ENCODE measurements around the gene NXPH4.

Gene NXPH4

DNA sequence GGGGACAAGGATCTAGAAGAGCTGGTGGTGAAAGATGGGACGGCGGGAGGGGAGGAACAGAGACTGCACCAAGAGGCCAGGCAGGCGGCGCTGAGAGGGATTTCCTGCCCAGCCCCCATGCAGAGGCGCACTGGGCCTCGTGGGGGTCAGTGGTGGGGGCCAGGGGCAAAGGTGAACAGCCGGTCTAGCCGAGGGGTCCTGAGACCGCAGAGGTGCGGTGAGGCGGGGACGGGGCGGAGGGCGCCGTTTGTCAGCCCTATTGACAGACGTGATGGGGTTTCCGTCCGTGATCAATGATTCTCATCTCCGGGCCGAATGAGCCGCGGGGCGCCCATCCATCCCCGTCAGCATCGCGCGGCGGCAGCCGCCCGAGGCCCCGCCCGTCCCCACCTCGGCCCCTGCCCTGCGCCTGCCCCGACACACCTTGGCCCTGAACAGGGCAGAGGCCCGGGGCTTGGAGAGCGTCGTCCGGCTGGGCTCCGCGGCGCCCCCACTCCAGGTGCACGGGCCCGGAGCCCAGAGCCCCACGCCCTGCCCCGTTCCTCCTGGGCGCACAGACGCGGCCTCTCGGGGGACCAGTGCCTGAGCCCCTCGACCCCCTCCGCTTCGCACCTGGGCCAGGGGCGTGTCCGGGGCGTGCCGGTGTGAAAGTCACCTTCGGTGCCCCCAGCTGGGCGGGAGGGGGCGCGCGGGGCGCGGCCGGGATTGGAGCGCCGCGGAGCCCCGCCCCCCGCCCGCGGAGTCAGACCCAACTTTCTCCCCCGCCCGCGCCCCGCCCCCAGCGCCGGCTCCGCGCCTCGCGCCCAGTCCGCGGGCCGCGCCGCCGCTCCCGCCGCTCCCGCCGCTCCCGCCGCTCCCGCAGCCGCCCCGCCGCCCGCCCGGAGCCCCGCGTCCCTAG, at the start of gene NXPH4:
Gene NXPH4, plus strand, starts transcription at position 781 of the 898 bp plus-strand sequence. CDS start 176 bp downstream, outside the sequence.
- Histone ChIP-seq H3K4me1 (ENCODE audit: control insufficient read depth, low read depth, low read length) (peaks cover 27% of the 10 kb centered on the region), H3K9ac (ENCODE audit: low read length) (no peak within 1 kb of the TSS)

GRCh38 chr12:57166971-57167371, 49.6 kb upstream of the NXPH4 start:
- H3K27ac ChIP-seq (ENCODE audit: low read length): no peak overlapping the region
- peaks cover 77% of the 10 kb centered on the region for H3K36me3 ChIP-seq (ENCODE audit: control insufficient read depth, low read depth, low read length)
- H3K4me1 ChIP-seq (ENCODE audit: control insufficient read depth, low read depth, low read length): no peaks in the 10 kb centered on the region
- H3K9ac ChIP-seq (ENCODE audit: low read length): no peak overlapping the region
- H3K4me3 ChIP-seq (ENCODE audit: low read length): no peak overlapping the region
- H3K27me3 ChIP-seq (ENCODE audit: control insufficient read depth, insufficient read depth, low read length): no peaks in the 10 kb centered on the region
- H3K9me3 ChIP-seq (ENCODE audit: control insufficient read depth, low read depth, low read length): no peaks in the 10 kb centered on the region

More for the DNA sequence above, at the start of gene NXPH4:
- H3K36me3 ChIP-seq (ENCODE audit: control insufficient read depth, low read depth, low read length): peaks cover 2% of the 10 kb centered on the region
- H3K27me3 ChIP-seq (ENCODE audit: control insufficient read depth, insufficient read depth, low read length): peaks cover 78% of the 10 kb centered on the region
- H3K9me3 ChIP-seq (ENCODE audit: control insufficient read depth, low read depth, low read length): peaks cover 4% of the 10 kb centered on the region
- H3K4me3 ChIP-seq (ENCODE audit: low read length): peak within 1 kb of the TSS; percentile 51
- no peak within 1 kb of the TSS for H3K27ac ChIP-seq (ENCODE audit: low read length)

DNA sequence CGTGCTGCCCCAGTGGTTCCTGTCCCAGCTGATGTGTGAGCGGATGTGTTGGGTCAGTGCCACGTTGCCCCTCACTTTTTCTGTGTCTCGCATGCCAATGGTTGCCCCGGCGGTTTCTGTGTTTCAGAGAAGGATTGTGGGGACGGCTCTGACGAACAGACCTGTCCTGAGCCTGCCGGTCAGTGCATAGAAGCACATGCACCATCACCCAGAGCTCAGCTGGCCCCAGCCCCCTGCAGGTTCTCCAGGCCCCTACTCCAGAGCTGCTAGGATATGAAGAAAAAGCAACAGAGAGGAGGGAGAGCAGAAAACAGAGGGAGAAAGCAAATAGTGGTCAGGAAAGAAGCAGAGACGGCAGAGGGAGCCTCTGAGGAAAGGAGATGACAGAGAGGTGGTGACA, 48.5 kb upstream of the NXPH4 start:
- Histone ChIP-seq H3K9me3 (ENCODE audit: control insufficient read depth, low read depth, low read length) (no peaks in the 10 kb centered on the region), H3K4me1 (ENCODE audit: control insufficient read depth, low read depth, low read length) (no peaks in the 10 kb centered on the region), H3K27ac (ENCODE audit: low read length) (no peak overlapping the region), H3K4me3 (ENCODE audit: low read length) (no peak overlapping the region), H3K27me3 (ENCODE audit: control insufficient read depth, insufficient read depth, low read length) (no peaks in the 10 kb centered on the region), H3K36me3 (ENCODE audit: control insufficient read depth, low read depth, low read length) (peaks cover 69% of the 10 kb centered on the region), H3K9ac (ENCODE audit: low read length) (no peak overlapping the region)

GRCh38 chr12:57169046-57169795, 47.4 kb upstream of the NXPH4 start:
- Histone ChIP-seq H3K36me3 (ENCODE audit: control insufficient read depth, low read depth, low read length) (peaks cover 78% of the 10 kb centered on the region), H3K4me1 (ENCODE audit: control insufficient read depth, low read depth, low read length) (no peaks in the 10 kb centered on the region), H3K9ac (ENCODE audit: low read length) (no peak overlapping the region), H3K27ac (ENCODE audit: low read length) (no peak overlapping the region), H3K27me3 (ENCODE audit: control insufficient read depth, insufficient read depth, low read length) (no peaks in the 10 kb centered on the region), H3K4me3 (ENCODE audit: low read length) (no peak overlapping the region), H3K9me3 (ENCODE audit: control insufficient read depth, low read depth, low read length) (no peaks in the 10 kb centered on the region)

- H3K9ac ChIP-seq (ENCODE audit: low read length): no peak overlapping the region
- H3K27me3 ChIP-seq (ENCODE audit: control insufficient read depth, insufficient read depth, low read length): no peaks in the 10 kb centered on the region
- H3K4me1 ChIP-seq (ENCODE audit: control insufficient read depth, low read depth, low read length): no peaks in the 10 kb centered on the region
- H3K27ac ChIP-seq (ENCODE audit: low read length): no peak overlapping the region
- H3K4me3 ChIP-seq (ENCODE audit: low read length): no peak overlapping the region
- no peaks in the 10 kb centered on the region for H3K9me3 ChIP-seq (ENCODE audit: control insufficient read depth, low read depth, low read length)
- peaks cover 75% of the 10 kb centered on the region for H3K36me3 ChIP-seq (ENCODE audit: control insufficient read depth, low read depth, low read length)
These were observed 46.6 kb upstream of the NXPH4 start for GRCh38 chr12:57169969-57170368.

DNA sequence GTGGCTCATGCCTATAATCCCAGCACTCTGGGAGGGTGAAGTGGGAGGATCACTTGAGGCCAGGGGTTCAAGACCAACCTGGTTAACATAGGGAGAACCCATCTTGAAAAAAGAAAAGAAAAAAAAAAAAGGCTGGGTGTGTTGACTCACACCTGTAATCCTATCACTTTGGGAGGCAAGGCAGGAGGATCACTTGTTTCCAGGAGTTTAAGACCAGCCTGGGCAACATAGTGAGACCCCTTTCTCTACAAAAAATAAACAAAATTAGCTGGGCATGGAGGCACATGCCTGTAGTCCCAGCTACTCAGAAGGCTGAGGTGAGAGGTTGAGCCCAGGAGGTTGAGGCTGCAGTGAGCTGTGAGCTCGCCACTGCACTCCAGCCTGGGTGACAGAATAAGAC, 46.2 kb upstream of the NXPH4 start:
- Histone ChIP-seq H3K9ac (ENCODE audit: low read length) (no peak overlapping the region), H3K27ac (ENCODE audit: low read length) (no peak overlapping the region), H3K36me3 (ENCODE audit: control insufficient read depth, low read depth, low read length) (peaks cover 75% of the 10 kb centered on the region)

DNA sequence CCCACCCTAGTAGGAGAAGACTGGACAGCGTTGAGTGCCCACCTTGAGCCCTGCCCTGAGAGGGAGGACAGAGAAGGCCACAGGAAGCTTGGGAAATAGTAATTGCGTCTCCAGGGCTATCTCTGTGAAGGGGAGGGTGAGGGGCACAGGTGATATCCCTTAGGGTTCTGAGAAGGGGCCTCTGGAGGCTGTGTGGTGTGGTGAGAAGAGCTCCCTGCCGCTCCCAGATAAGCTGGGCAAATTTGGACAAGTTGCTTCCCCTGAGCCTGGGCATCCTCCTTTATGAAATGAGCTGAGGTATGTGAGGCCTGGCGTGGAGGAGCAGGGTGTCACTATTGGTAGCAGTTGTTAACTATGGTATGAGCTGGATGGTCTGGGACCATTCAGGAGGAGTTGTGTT, 45.7 kb upstream of the NXPH4 start:
- Histone ChIP-seq H3K4me3 (ENCODE audit: low read length) (no peak overlapping the region), H3K9ac (ENCODE audit: low read length) (no peak overlapping the region), H3K9me3 (ENCODE audit: control insufficient read depth, low read depth, low read length) (no peaks in the 10 kb centered on the region), H3K36me3 (ENCODE audit: control insufficient read depth, low read depth, low read length) (peaks cover 72% of the 10 kb centered on the region), H3K27me3 (ENCODE audit: control insufficient read depth, insufficient read depth, low read length) (no peaks in the 10 kb centered on the region), H3K4me1 (ENCODE audit: control insufficient read depth, low read depth, low read length) (no peaks in the 10 kb centered on the region), H3K27ac (ENCODE audit: low read length) (no peak overlapping the region)

More for the DNA sequence above, 46.2 kb upstream of the NXPH4 start:
- H3K9me3 ChIP-seq (ENCODE audit: control insufficient read depth, low read depth, low read length): no peaks in the 10 kb centered on the region
- no peaks in the 10 kb centered on the region for H3K27me3 ChIP-seq (ENCODE audit: control insufficient read depth, insufficient read depth, low read length)
- H3K4me3 ChIP-seq (ENCODE audit: low read length): no peak overlapping the region
- H3K4me1 ChIP-seq (ENCODE audit: control insufficient read depth, low read depth, low read length): no peaks in the 10 kb centered on the region

- peaks cover 72% of the 10 kb centered on the region for H3K36me3 ChIP-seq (ENCODE audit: control insufficient read depth, low read depth, low read length)
These were observed 44.9 kb upstream of the NXPH4 start for GRCh38 chr12:57171668-57172067.

DNA sequence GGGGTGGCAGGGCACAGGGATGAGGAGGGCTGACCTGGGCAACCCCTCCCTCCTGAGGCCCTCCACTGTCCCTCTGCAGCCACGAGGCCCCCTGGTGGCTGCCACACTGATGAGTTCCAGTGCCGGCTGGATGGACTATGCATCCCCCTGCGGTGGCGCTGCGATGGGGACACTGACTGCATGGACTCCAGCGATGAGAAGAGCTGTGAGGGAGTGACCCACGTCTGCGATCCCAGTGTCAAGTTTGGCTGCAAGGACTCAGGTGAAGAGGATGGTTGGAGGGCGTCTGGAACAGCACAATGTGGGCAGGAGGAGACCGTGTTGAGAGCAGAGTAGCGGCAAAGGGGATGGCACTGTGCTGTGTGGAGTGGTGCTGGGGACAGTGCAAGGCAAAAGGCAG, 43.5 kb upstream of the NXPH4 start:
- Histone ChIP-seq H3K9me3 (ENCODE audit: control insufficient read depth, low read depth, low read length) (no peaks in the 10 kb centered on the region), H3K4me1 (ENCODE audit: control insufficient read depth, low read depth, low read length) (no peaks in the 10 kb centered on the region), H3K27me3 (ENCODE audit: control insufficient read depth, insufficient read depth, low read length) (no peaks in the 10 kb centered on the region), H3K27ac (ENCODE audit: low read length) (no peak overlapping the region), H3K4me3 (ENCODE audit: low read length) (no peak overlapping the region), H3K36me3 (ENCODE audit: control insufficient read depth, low read depth, low read length) (peaks cover 71% of the 10 kb centered on the region), H3K9ac (ENCODE audit: low read length) (no peak overlapping the region)

More at GRCh38 chr12:57171668-57172067, 44.9 kb upstream of the NXPH4 start:
- Histone ChIP-seq H3K4me1 (ENCODE audit: control insufficient read depth, low read depth, low read length) (no peaks in the 10 kb centered on the region), H3K9ac (ENCODE audit: low read length) (no peak overlapping the region), H3K4me3 (ENCODE audit: low read length) (no peak overlapping the region), H3K9me3 (ENCODE audit: control insufficient read depth, low read depth, low read length) (no peaks in the 10 kb centered on the region), H3K27ac (ENCODE audit: low read length) (no peak overlapping the region), H3K27me3 (ENCODE audit: control insufficient read depth, insufficient read depth, low read length) (no peaks in the 10 kb centered on the region)

- no peak overlapping the region for H3K9ac ChIP-seq (ENCODE audit: low read length)
- H3K9me3 ChIP-seq (ENCODE audit: control insufficient read depth, low read depth, low read length): no peaks in the 10 kb centered on the region
- peaks cover 71% of the 10 kb centered on the region for H3K36me3 ChIP-seq (ENCODE audit: control insufficient read depth, low read depth, low read length)
- H3K27ac ChIP-seq (ENCODE audit: low read length): no peak overlapping the region
- no peaks in the 10 kb centered on the region for H3K27me3 ChIP-seq (ENCODE audit: control insufficient read depth, insufficient read depth, low read length)
- H3K4me3 ChIP-seq (ENCODE audit: low read length): no peak overlapping the region
- H3K4me1 ChIP-seq (ENCODE audit: control insufficient read depth, low read depth, low read length): no peaks in the 10 kb centered on the region
These were observed 42.9 kb upstream of the NXPH4 start for GRCh38 chr12:57173683-57174082.

GRCh38 chr12:57175428-57176138, 41.0 kb upstream of the NXPH4 start:
- H3K4me3 ChIP-seq (ENCODE audit: low read length): no peak overlapping the region
- H3K27ac ChIP-seq (ENCODE audit: low read length): no peak overlapping the region
- H3K9ac ChIP-seq (ENCODE audit: low read length): no peak overlapping the region
- no peaks in the 10 kb centered on the region for H3K27me3 ChIP-seq (ENCODE audit: control insufficient read depth, insufficient read depth, low read length)
- no peaks in the 10 kb centered on the region for H3K9me3 ChIP-seq (ENCODE audit: control insufficient read depth, low read depth, low read length)
- peaks cover 72% of the 10 kb centered on the region for H3K36me3 ChIP-seq (ENCODE audit: control insufficient read depth, low read depth, low read length)
- no peaks in the 10 kb centered on the region for H3K4me1 ChIP-seq (ENCODE audit: control insufficient read depth, low read depth, low read length)
